SK-N-MC (cell line): ENCODE results near the gene KCNS3.

Experiments used
- EZH2 ChIP-seq: fragments of 200-600 bp; sonication (generic); IDR thresholded peaks from one replicate; pipeline ENCODE4 v1.6.1; 2017; ENCODE audit warnings: antibody characterized with exemption
- POLR2AphosphoS5 ChIP-seq: IDR thresholded peaks from 2 replicates; pipeline ENCODE4 v1.6.1; 2012; ENCODE audit warnings: mild to moderate bottlenecking, low read depth, low read length, borderline replicate concordance

DNA sequence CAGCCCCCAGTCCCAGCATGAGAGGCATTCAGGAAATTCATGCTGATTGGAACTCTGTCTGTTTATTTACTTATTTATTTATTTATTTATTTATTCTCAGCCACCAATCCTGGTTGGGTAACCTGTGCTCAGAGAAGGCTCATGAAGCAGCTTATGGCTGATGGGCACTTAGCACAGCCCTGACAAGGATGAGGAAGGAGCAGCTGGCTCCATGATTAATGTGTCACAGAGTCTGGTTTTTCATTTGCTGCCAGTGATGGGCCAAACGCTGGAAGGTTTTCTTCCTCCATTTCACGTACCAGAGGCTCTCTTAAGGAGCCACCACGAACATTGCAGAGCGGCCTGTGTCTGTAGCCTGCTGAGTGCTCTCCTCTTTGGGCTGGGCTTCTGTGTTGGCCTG is 28.3 kb upstream of the KCNS3 start:
- TF ChIP-seq POLR2AphosphoS5 (no peak), EZH2 (no peak)
